ENCODE data around the gene RNF166.

Gene RNF166

GRCh38 chr16:88715312-88716190, 9.3 kb upstream of the RNF166 start:
- H3K36me3 ChIP-seq (ENCODE audit: control insufficient read depth, insufficient read depth, low read length) = no peaks in the 10 kb centered on the region
- H3K9ac ChIP-seq = no peak overlapping the region
- H3K79me2 ChIP-seq = no peaks in the 10 kb centered on the region
- H3K27ac ChIP-seq = no peak overlapping the region
- no peak overlapping the region for H2AFZ ChIP-seq
- no peaks in the 10 kb centered on the region for H3K27me3 ChIP-seq (ENCODE audit: control insufficient read depth, insufficient read depth, low read length)
- no peak for TF ChIP-seq CTCF (IDR thresholded peaks at IDR 0.05)
- no peak overlapping the region for H3K4me2 ChIP-seq (ENCODE audit: low read length)
- H3K4me1 ChIP-seq = no peaks in the 10 kb centered on the region
- H3K9me3 ChIP-seq (ENCODE audit: control insufficient read depth, low read length) = no peaks in the 10 kb centered on the region
- H3K4me3 ChIP-seq (ENCODE audit: low read depth, low read length) = no peak overlapping the region

GRCh38 chr16:88714420-88715302, 8.5 kb upstream of the RNF166 start:
- Histone ChIP-seq H3K27me3 (ENCODE audit: control insufficient read depth, insufficient read depth, low read length) (no peaks in the 10 kb centered on the region), H3K9me3 (ENCODE audit: control insufficient read depth, low read length) (no peaks in the 10 kb centered on the region), H3K79me2 (no peaks in the 10 kb centered on the region), H2AFZ (no peak overlapping the region), H3K4me2 (ENCODE audit: low read length) (no peak overlapping the region), H3K9ac (no peak overlapping the region), H3K27ac (no peak overlapping the region), H3K36me3 (ENCODE audit: control insufficient read depth, insufficient read depth, low read length) (no peaks in the 10 kb centered on the region), H3K4me3 (ENCODE audit: low read depth, low read length) (no peak overlapping the region), H3K4me1 (no peaks in the 10 kb centered on the region)
- TF ChIP-seq CTCF (IDR thresholded peaks at IDR 0.05) = no peak

- no peak for TF ChIP-seq CTCF (IDR thresholded peaks at IDR 0.05)
- Histone ChIP-seq H3K36me3 (ENCODE audit: control insufficient read depth, insufficient read depth, low read length) (no peaks in the 10 kb centered on the region), H3K9me3 (ENCODE audit: control insufficient read depth, low read length) (no peaks in the 10 kb centered on the region)
These were observed 7.6 kb upstream of the RNF166 start for GRCh38 chr16:88713568-88714419.

GRCh38 chr16:88713054-88713453, 6.8 kb upstream of the RNF166 start:
- Histone ChIP-seq H3K9ac (no peak overlapping the region), H3K79me2 (peaks cover 4% of the 10 kb centered on the region), H2AFZ (no peak overlapping the region), H3K4me1 (no peaks in the 10 kb centered on the region), H3K9me3 (ENCODE audit: control insufficient read depth, low read length) (no peaks in the 10 kb centered on the region), H3K36me3 (ENCODE audit: control insufficient read depth, insufficient read depth, low read length) (no peaks in the 10 kb centered on the region), H3K27ac (no peak overlapping the region), H3K4me2 (ENCODE audit: low read length) (no peak overlapping the region), H3K4me3 (ENCODE audit: low read depth, low read length) (no peak overlapping the region), H3K27me3 (ENCODE audit: control insufficient read depth, insufficient read depth, low read length) (no peaks in the 10 kb centered on the region)
- TF ChIP-seq CTCF (IDR thresholded peaks at IDR 0.05) = no peak

More at GRCh38 chr16:88713568-88714419, 7.6 kb upstream of the RNF166 start:
- Histone ChIP-seq H3K27me3 (ENCODE audit: control insufficient read depth, insufficient read depth, low read length) (no peaks in the 10 kb centered on the region), H3K4me2 (ENCODE audit: low read length) (no peak overlapping the region), H3K4me3 (ENCODE audit: low read depth, low read length) (no peak overlapping the region), H3K9ac (no peak overlapping the region), H2AFZ (no peak overlapping the region), H3K79me2 (no peaks in the 10 kb centered on the region), H3K27ac (no peak overlapping the region), H3K4me1 (no peaks in the 10 kb centered on the region)

Measured in parathyroid adenoma (tissue), 2 donors.